Endothelial cell of umbilical vein (primary cell): ENCODE data around the gene ERFL. TPM values are rescaled to one million over a fixed set of nuclear protein-coding genes. Genes with fewer than 3 reads are reported as not detected.

Experiments
- BruUV-seq: library from RNA; stranded (reverse); fragments of 400-500 nt; replicated peaks from 2 replicates; lab custom pipeline; 2021; lab: Mats Ljungman, UMichigan
- CTCF ChIA-PET: fragments of 300-600, 350-600 bp; sonication (Branson Sonifier 250); formaldehyde crosslinking; loops from one replicate; lab custom pipeline; 2021; ENCODE audit warnings: antibody characterized with exemption, inconsistent platforms; lab: Charles Lee
- POLR2A ChIA-PET: fragments of 300-600, 350-600 bp; sonication (Branson Sonifier 250); formaldehyde crosslinking; loops from one replicate; lab custom pipeline; 2021; ENCODE audit warnings: antibody characterized with exemption, inconsistent platforms; lab: Charles Lee
- DNase-seq: peaks from one replicate; pipeline ENCODE4 v3.0.0-alpha.2; 2011; ENCODE audit warnings: low read depth, low spot score
- FAIRE-seq: peaks from 2 replicates; lab custom pipeline; 2011; peaks lifted over from hg19 to GRCh38; lab: Jason Lieb, UNC
- H2AFZ ChIP-seq: 2 replicates; pipeline ENCODE4 v1.6.0; 2012; ENCODE audit warnings: low read depth, low read length, control low read depth, inconsistent platforms
- H3K27ac ChIP-seq: 2 replicates; pipeline ENCODE4 v1.5.1; 2011; ENCODE audit warnings: low read depth, mild to moderate bottlenecking, control low read depth, low read length, moderate library complexity; ENCODE audit not compliant: insufficient read depth
- H3K27me3 ChIP-seq, 2 experiments: 2 replicates each; pipeline versions ENCODE4 v1.6.0 to v1.6.1; 2011; ENCODE audit warnings: low read length in 2 of 2, mixed read lengths in 1 of 2; ENCODE audit not compliant: control insufficient read depth in 2 of 2, insufficient read depth in 2 of 2
- H3K36me3 ChIP-seq, 2 experiments: 2 replicates in 1 of 2; 3 replicates in 1 of 2; pipeline ENCODE4 v1.5.1; 2011; ENCODE audit warnings: low read length in 2 of 2, mild to moderate bottlenecking in 1 of 2, moderate library complexity in 1 of 2; ENCODE audit not compliant: control insufficient read depth in 2 of 2, insufficient read depth in 2 of 2; ENCODE audit errors: extremely low read depth in 1 of 2
- H3K4me1 ChIP-seq: 3 replicates; pipeline ENCODE4 v1.5.1; 2011; ENCODE audit warnings: mild to moderate bottlenecking, low read length; ENCODE audit not compliant: control insufficient read depth, insufficient read depth; ENCODE audit errors: extremely low read depth
- H3K4me2 ChIP-seq: 2 replicates; pipeline ENCODE4 v1.6.1; 2011; ENCODE audit warnings: low read length, control low read depth, mixed read lengths; ENCODE audit not compliant: insufficient read depth
- H3K4me3 ChIP-seq, 3 experiments: fragments of 200-600 bp in 1 of 3; sonication (generic), shearing (Covaris generic) in 1 of 3; replicated peaks in 1 of 3; 2 replicates each; pipeline ENCODE4 v1.5.1; 2011 to 2016; ENCODE audit warnings: control low read depth in 3 of 3, low read length in 3 of 3, mild to moderate bottlenecking in 2 of 3, inconsistent platforms in 1 of 3, low read depth in 1 of 3, moderate library complexity in 1 of 3; ENCODE audit not compliant: insufficient read depth in 1 of 3
- H3K79me2 ChIP-seq: 2 replicates; pipeline ENCODE4 v1.6.0; 2012; ENCODE audit warnings: low read length, inconsistent platforms; ENCODE audit not compliant: control insufficient read depth, insufficient read depth
- H3K9ac ChIP-seq: replicated peaks from 2 replicates; pipeline ENCODE3; 2011; ENCODE audit warnings: low read length, control low read depth; ENCODE audit not compliant: insufficient read depth; ENCODE audit errors: extremely low read depth
- H3K9me1 ChIP-seq: replicated peaks from 3 replicates; pipeline ENCODE4 v1.6.0; 2011; ENCODE audit warnings: mild to moderate bottlenecking, low read length; ENCODE audit not compliant: control insufficient read depth, insufficient read depth; ENCODE audit errors: extremely low read depth
- H3K9me3 ChIP-seq: replicated peaks from 2 replicates; pipeline ENCODE4 v1.5.1; 2012; ENCODE audit warnings: low read length, inconsistent platforms; ENCODE audit not compliant: control insufficient read depth, insufficient read depth
- H4K20me1 ChIP-seq: replicated peaks from 2 replicates; pipeline ENCODE3; 2011; ENCODE audit warnings: mild to moderate bottlenecking, low read length; ENCODE audit not compliant: control insufficient read depth, insufficient read depth; ENCODE audit errors: extremely low read depth
- CTCF ChIP-seq, 2 donors: IDR thresholded peaks; 1 replicate in 1 of 2; 2 replicates in 1 of 2; pipeline ENCODE4 v1.5.1; 2011; ENCODE audit warnings: low read length in 2 of 2, mild to moderate bottlenecking in 2 of 2, moderate library complexity in 2 of 2, control low read depth in 1 of 2, inconsistent platforms in 1 of 2, low read depth in 1 of 2; ENCODE audit not compliant: insufficient read depth in 1 of 2; ENCODE audit errors: extremely low read depth in 1 of 2
- EZH2 ChIP-seq: IDR thresholded peaks from 2 replicates; pipeline ENCODE4 v1.6.1; 2012; ENCODE audit warnings: borderline replicate concordance, low read depth, mild to moderate bottlenecking, moderate library complexity, low read length, inconsistent platforms; ENCODE audit not compliant: severe bottlenecking
- FOS ChIP-seq: IDR thresholded peaks from 2 replicates; pipeline ENCODE4 v1.6.1; 2011; ENCODE audit warnings: mild to moderate bottlenecking, low read length, moderate library complexity, borderline replicate concordance; ENCODE audit not compliant: insufficient read depth
- GATA2 ChIP-seq: IDR thresholded peaks from 2 replicates; pipeline ENCODE4 v1.7.0; 2011; ENCODE audit warnings: low read depth, mild to moderate bottlenecking, moderate library complexity, mixed read lengths, low read length; ENCODE audit not compliant: insufficient read length, insufficient read depth
- JUN ChIP-seq: IDR thresholded peaks from 2 replicates; pipeline ENCODE4 v1.6.1; 2011; ENCODE audit warnings: borderline replicate concordance, low read depth; ENCODE audit not compliant: insufficient read length, insufficient read depth
- MYC ChIP-seq: IDR thresholded peaks from one replicate; pipeline ENCODE4 v1.6.1; 2011; ENCODE audit warnings: mild to moderate bottlenecking, low read depth, low read length
- POLR2A ChIP-seq: IDR thresholded peaks from 2 replicates; pipeline ENCODE4 v1.6.1; 2012; ENCODE audit warnings: low read depth, mild to moderate bottlenecking, control low read depth, low read length
- POLR2AphosphoS5 ChIP-seq: IDR thresholded peaks from 2 replicates; pipeline ENCODE4 v1.6.1; 2012; ENCODE audit warnings: low read depth, mild to moderate bottlenecking, control low read depth, low read length, moderate library complexity; ENCODE audit not compliant: insufficient read depth
- dilution Hi-C: fragments of 300-500 bp; cut with MboI; formaldehyde crosslinking; loops from one replicate; pipeline ENCODE4 v1.15.0; 2019; ENCODE audit warnings: low sequenced_read_pairs; ENCODE audit not compliant: extremely low pct_ligation_motif_present
- intact Hi-C: fragments of 100-400 bp; cut with micrococcal nuclease; formaldehyde crosslinking; loops from one replicate; pipeline ENCODE4 v1.10.0; 2022
- polyA plus RNA-seq, 4 experiments: library from polyadenylated mRNA; depleted of rRNA in 3 of 4; stranded (reverse) in 3 of 4; unstranded in 1 of 4; fragments of >200 nt; gene quantifications; 2 replicates each; pipeline versions ENCODE4 v1.2.1 to v1.2.3, GENCODE V29; 2011 to 2012; ENCODE audit warnings: missing spikeins in 1 of 4
- total RNA-seq: library from RNA; stranded (reverse); gene quantifications from 2 replicates; pipeline ENCODE4 v1.2.3, GENCODE V29; 2021
- TF ChIP-seq, protein P1 (sequence below): IDR thresholded peaks from 2 replicates; pipeline ENCODE4 v1.6.1; 2011; ENCODE audit not compliant: insufficient read depth, insufficient read length

ERFL gene
- total and polyA plus RNA-seq, 2 donors (not counting 3 experiments of a cell fraction or from before 2014, with no cell fraction given), result not detected

GRCh38 chr19:41917676-41918075 is 10.6 kb downstream of the ERFL start:
- Histone ChIP-seq H4K20me1 (no peaks in the 10 kb centered on the region), H3K4me2 (no peak overlapping the region), H2AFZ (no peak overlapping the region), H3K4me3 (no peak overlapping the region), H3K9me3 (no peaks in the 10 kb centered on the region), H3K9ac (no peak overlapping the region), H3K79me2 (no peaks in the 10 kb centered on the region), H3K9me1 (no peaks in the 10 kb centered on the region), H3K27me3 (peaks cover 52 to 60% of the 10 kb centered on the region in 2 experiments), H3K27ac (no peak overlapping the region), H3K36me3 (no peaks in the 10 kb centered on the region), H3K4me1 (no peaks in the 10 kb centered on the region)
- TF ChIP-seq MYC (no peak), POLR2A (no peak), GATA2 (no peak), CTCF (IDR thresholded peaks at IDR 0.05; ENCODE audit: extremely low read depth in 1 of 2, insufficient read depth in 1 of 2, low read depth in 1 of 2, low read length in 2 of 2) (no peak), EZH2 (no peak), FOS (no peak), POLR2AphosphoS5 (no peak), JUN (no peak)
- TF ChIP-seq, protein P1, sequence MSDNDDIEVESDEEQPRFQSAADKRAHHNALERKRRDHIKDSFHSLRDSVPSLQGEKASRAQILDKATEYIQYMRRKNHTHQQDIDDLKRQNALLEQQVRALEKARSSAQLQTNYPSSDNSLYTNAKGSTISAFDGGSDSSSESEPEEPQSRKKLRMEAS, result no peak
- CTCF ChIA-PET, result no interaction called here
- intact Hi-C loops, result no loop called here
- dilution Hi-C loops, result no loop called here
- FAIRE-seq (no peak), DNase-seq (no peak)
- BruUV-seq, result no TSS peak
- POLR2A ChIA-PET, result no interaction called here
